Measurements from ENCODE around the gene TEX44. TPM values are rescaled to one million over a fixed set of nuclear protein-coding genes. Genes with fewer than 3 reads are reported as not detected.

Gene TEX44
- total RNA-seq, 1 experiment from 2014 or later, result not detected

DNA sequence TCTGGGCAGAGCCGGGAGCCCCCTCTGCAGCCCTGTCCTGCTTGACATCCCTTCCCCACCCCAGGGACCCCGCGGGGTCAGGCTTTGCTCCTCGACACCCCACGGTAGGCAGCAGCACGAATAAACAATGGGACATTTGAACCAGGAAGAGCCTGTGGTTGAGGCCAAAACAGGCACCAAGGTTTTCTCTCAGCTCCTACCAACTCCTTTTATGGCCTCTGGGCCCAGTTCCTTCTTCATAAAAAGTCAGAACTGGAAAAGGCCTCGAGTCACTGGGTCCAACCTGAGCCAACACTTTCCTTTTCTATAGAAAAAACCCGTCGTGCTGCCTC is 20.6 kb downstream of the TEX44 start:
- BruUV-seq (replicated peaks), result TSS peak; percentile 91
- H2AFZ ChIP-seq (ENCODE audit: low read depth, low read length, poor library complexity, severe bottlenecking), result no peak overlapping the region
- peaks cover 63 to 77% of the 10 kb centered on the region in 2 experiments for H3K4me1 ChIP-seq (ENCODE audit: control insufficient read depth in 1 of 2, insufficient read depth in 2 of 2, low read length in 2 of 2)
- peak overlapping the region; percentile 84 for H3K9ac ChIP-seq (ENCODE audit: low read length)
- POLR2A ChIA-PET, result interaction anchor here (0.5 to 7.0 kb wide), 16 partner anchors 10 to 288 kb away, joined by 3 to 97 read pairs (median 4); partner anchors contain the start of gene PTMA
- H3K79me2 ChIP-seq (ENCODE audit: insufficient read depth, low read length), result no peaks in the 10 kb centered on the region
- peak overlapping the region; percentile 99 for H3K27ac ChIP-seq (ENCODE audit: low read depth, low read length)
- TF ChIP-seq EZH2 (IDR thresholded peaks at IDR 0.05) (no peak), ZNF274 (IDR thresholded peaks at IDR 0.05; ENCODE audit: low read depth, low read length) (no peak), ZBTB33 (IDR thresholded peaks at IDR 0.05; ENCODE audit: extremely low read depth, insufficient replicate concordance, low read length) (no peak), EGR1 (IDR thresholded peaks at IDR 0.05; ENCODE audit: low read depth) (no peak), REST (IDR thresholded peaks at IDR 0.05; ENCODE audit: low read depth) (no peak)
- TF ChIP-seq, protein P1, sequence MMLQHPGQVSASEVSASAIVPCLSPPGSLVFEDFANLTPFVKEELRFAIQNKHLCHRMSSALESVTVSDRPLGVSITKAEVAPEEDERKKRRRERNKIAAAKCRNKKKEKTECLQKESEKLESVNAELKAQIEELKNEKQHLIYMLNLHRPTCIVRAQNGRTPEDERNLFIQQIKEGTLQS (IDR thresholded peaks at IDR 0.05), result no peak
- H3K4me3 ChIP-seq (replicated peaks in 1 of 2; ENCODE audit: low read depth in 1 of 2, low read length in 2 of 2), result peak overlapping the region; percentile 34 to 44
- no peaks in the 10 kb centered on the region for H3K27me3 ChIP-seq (ENCODE audit: insufficient read depth, low read length)
- H3K36me3 ChIP-seq (ENCODE audit: control insufficient read depth in 1 of 2, insufficient read depth in 2 of 2, low read length in 2 of 2), result no peaks in the 10 kb centered on the region
- no peak for DNase-seq (ENCODE audit: low read depth, low spot score)
- intact Hi-C loops (cut with micrococcal nuclease), result loop anchor here (2.0 to 5.0 kb wide), 2 partner anchors 30 to 174 kb away; partner anchors contain the start of gene COPS7B
- CTCF ChIA-PET, result interaction anchor here (0.9 to 6.1 kb wide), 11 partner anchors 9 to 182 kb away, joined by 3 to 162 read pairs (median 5); no protein-coding TSS in a partner anchor
- H4K20me1 ChIP-seq (ENCODE audit: insufficient read depth), result no peaks in the 10 kb centered on the region
- H3K9me3 ChIP-seq (ENCODE audit: control insufficient read depth in 1 of 2, insufficient read depth in 1 of 2, low read depth in 1 of 2, low read length in 2 of 2), result no peaks in the 10 kb centered on the region
- H3K4me2 ChIP-seq (ENCODE audit: low read length), result peak overlapping the region; percentile 83
- ATAC-seq, result no peak
- H3K9me2 ChIP-seq (ENCODE audit: insufficient read depth), result no peaks in the 10 kb centered on the region
- RAD21 ChIA-PET (ENCODE audit: low non-redundant PET in 1 of 2, low total read pairs in 2 of 2, uncharacterized antibody in 2 of 2, unreplicated experiment in 2 of 2), result interaction anchor here (1.2 to 1.8 kb wide), 2 partner anchors 29 to 62 kb away, joined by 3 to 6 read pairs; no protein-coding TSS in a partner anchor
